ENCODE data around the gene PKNOX1.

- TF ChIP-seq CTCF (IDR thresholded peaks at IDR 0.05) (no peak), POLR2A (IDR thresholded peaks at IDR 0.05) (no peak)
These were observed 11.9 kb downstream of the PKNOX1 start for GRCh38 chr21:42986125-42986783.
